ENCODE results near the gene RPL13.

The RPL13 gene

GRCh38 chr16:89596061-89596689 lies 35.7 kb downstream of the RPL13 start:
- in situ Hi-C loops (cut with MboI; ENCODE audit: low sequenced_read_pairs) = no loop called here

DNA sequence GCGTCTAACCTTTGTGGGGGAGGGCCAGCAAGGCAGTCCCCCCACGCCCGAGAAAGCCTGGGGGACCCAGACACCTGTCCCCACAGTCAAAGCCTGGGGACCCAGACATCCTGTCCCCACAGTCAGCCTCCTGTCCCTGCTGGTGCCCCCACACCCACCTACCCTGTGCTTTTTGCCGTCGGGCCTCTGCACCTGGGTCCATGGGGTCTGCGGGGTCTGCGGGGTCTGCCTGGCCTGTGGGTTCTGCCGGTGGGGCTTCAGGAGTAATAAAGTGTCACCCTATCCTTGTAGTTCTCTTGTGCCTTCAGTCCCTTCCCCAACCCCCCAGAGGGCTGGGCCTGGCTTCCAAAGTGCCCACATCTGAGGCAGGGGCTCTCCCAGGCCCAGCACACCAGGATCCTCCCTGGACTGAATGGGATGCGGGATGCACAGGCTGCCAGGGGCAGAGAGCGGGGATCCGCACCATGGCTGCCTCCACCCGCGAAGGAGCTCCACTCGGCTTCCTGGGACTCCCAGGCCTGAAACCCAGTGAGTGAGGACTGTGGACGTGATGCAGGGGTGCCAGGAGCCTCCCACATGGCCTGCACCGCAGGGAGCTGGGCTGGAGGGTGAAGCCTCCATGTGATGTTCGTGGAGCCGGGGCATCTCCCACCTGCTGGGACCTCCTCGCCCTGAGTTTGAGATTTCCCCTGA lies 36.6 kb downstream of the RPL13 start:
- in situ Hi-C loops (cut with MboI; ENCODE audit: low sequenced_read_pairs) = no loop called here

- in situ Hi-C loops (cut with MboI; ENCODE audit: low sequenced_read_pairs) = no loop called here
Observed at GRCh38 chr16:89598199-89598598, 37.7 kb downstream of the RPL13 start.

DNA sequence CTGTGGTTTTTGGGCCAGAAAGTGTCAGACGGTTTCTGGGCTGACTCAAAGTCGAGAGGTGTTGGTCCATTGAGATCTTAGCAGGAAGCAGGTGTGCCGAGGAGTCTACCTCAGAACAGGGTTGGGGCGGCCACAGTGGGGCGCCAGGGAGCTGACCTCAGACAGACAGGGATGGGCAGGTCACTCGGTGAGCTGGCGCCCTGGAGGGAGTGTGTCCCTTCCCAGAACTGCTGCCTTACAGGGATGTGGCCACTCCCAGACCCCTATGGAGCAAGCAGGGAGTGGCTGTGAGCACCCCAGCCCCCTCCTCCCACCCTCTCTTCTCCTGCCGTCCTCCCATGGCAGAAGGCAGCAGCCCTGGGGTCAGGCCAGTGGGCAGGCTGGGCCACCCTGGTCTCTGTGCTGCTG lies 39.0 kb downstream of the RPL13 start:
- in situ Hi-C loops (cut with MboI; ENCODE audit: low sequenced_read_pairs) = no loop called here

DNA sequence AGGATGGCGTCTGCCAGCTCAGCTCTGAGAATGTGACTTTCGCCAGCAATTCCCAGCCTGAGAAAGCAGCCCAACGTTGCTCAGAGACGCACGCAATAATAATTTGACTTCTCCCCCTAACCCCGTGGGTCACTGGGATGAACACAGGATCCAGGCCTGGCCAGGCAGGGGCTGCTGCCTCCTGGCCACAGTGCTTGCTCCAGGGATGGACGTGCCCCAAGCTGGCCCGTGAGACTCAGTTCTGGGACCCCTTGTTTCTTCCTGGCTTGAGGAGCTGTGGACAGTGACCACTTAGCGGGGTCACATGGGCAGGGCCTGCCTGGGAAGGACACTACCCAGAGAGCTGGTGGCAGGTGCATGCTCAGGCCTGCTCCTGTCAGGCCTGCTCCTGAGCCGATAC lies 39.4 kb downstream of the RPL13 start:
- in situ Hi-C loops (cut with MboI; ENCODE audit: low sequenced_read_pairs) = no loop called here

DNA sequence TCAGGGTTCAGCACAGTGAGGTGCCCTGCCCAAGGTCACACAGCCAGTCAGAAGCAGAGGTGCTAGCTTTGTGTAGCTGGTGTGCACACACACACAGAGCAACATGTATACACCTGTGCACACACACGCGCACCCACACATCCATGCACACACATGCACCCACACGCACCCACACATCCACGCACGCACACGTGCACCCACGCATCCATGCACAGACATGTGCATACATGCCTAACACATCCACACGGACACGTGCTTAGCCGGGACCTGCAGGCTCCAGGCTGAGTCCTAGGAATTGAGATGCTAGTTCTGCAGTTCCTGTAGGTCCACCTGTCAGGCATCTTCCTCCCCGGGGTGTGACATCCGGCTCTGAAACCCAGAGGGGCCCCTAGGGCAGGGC lies 39.9 kb downstream of the RPL13 start:
- in situ Hi-C loops (cut with MboI; ENCODE audit: low sequenced_read_pairs) = no loop called here

- in situ Hi-C loops (cut with MboI; ENCODE audit: low sequenced_read_pairs) = no loop called here
Observed at GRCh38 chr16:89600956-89601355, 40.5 kb downstream of the RPL13 start.

GRCh38 chr16:89601906-89602272 lies 41.4 kb downstream of the RPL13 start:
- in situ Hi-C loops (cut with MboI; ENCODE audit: low sequenced_read_pairs) = no loop called here

GRCh38 chr16:89602273-89602951 lies 41.9 kb downstream of the RPL13 start:
- in situ Hi-C loops (cut with MboI; ENCODE audit: low sequenced_read_pairs) = no loop called here

- in situ Hi-C loops (cut with MboI; ENCODE audit: low sequenced_read_pairs) = no loop called here
Observed at GRCh38 chr16:89602952-89603590, 42.6 kb downstream of the RPL13 start.

DNA sequence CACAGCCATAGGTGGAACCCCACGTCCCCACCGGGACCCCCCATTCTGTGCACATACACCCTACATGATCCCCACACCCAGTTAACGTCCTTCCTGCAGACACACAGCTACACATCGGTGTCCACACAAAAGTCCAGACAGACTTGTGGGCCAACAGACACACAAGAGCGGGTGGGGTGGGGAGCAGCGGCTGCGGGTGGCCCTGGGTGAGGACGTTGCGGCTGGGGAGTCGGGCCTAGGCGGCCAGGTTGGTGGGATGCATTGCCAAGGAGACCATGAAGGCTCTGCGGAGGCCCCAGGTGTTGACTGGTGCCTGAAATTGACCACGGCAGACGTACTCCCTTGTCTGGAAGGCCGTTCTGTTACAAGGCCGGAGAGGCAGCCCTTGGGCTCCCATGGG lies 44.3 kb downstream of the RPL13 start:
- in situ Hi-C loops (cut with MboI; ENCODE audit: low sequenced_read_pairs) = no loop called here

DNA sequence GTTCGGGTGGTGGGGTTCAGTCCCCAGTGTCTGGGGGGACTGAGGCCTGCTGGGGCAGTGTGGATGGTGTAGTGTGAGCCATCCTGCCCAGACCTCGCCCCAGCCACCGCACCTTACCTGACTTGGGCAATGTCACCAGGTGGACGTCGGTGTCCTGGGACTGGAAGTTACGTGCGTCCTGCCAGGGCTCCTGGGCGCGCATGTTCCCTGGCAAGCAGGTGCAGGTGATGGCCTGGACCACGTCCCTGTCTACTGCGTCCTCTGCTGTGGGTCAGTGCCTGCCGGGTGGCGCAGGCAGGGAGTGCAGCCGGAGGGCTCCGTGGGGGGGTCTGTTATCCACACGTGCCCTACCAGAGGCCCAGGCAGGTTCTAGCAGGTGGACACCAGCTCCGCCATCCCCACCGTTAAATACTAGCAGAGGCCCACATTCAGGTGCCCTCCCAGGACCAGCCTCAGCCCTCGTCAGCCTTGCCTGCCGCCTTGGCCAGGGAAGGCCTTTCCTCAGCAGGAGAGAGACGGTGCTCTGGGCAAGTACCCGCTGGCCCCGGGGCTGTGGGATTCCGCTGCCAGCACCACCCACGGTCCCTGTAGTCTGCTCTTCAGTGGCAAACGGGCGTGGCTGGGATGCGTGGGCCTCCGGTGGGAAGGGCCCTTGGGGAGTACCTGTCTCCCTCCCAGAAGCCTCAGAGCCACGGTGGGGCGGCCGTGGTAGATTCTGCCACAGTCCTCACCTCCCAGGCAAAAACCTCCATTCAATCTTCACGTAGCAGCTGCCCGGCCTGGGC lies 44.9 kb downstream of the RPL13 start:
- in situ Hi-C loops (cut with MboI; ENCODE audit: low sequenced_read_pairs) = no loop called here

DNA sequence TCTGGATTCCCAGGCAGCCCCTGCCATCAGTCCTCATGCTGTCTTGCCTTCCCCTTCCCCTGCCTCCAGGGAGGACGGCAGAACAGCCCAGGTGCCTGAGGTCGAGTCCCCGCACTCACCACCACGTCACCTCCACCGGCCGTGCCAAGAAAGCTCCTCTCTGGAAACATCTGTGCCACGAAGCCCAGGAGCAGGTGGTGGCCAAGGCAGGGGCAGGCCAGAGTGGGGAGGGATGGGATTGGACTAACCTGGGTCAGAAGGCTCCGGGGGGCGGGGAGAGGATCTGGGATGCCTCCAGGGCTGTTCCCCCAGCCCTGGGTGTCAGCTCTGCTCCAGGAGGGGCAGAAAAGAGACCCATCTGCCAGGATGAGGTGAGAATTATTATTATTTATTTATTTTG lies 45.5 kb downstream of the RPL13 start:
- in situ Hi-C loops (cut with MboI; ENCODE audit: low sequenced_read_pairs) = no loop called here

GRCh38 chr16:89607453-89607852 lies 47.0 kb downstream of the RPL13 start:
- in situ Hi-C loops (cut with MboI; ENCODE audit: low sequenced_read_pairs) = no loop called here

DNA sequence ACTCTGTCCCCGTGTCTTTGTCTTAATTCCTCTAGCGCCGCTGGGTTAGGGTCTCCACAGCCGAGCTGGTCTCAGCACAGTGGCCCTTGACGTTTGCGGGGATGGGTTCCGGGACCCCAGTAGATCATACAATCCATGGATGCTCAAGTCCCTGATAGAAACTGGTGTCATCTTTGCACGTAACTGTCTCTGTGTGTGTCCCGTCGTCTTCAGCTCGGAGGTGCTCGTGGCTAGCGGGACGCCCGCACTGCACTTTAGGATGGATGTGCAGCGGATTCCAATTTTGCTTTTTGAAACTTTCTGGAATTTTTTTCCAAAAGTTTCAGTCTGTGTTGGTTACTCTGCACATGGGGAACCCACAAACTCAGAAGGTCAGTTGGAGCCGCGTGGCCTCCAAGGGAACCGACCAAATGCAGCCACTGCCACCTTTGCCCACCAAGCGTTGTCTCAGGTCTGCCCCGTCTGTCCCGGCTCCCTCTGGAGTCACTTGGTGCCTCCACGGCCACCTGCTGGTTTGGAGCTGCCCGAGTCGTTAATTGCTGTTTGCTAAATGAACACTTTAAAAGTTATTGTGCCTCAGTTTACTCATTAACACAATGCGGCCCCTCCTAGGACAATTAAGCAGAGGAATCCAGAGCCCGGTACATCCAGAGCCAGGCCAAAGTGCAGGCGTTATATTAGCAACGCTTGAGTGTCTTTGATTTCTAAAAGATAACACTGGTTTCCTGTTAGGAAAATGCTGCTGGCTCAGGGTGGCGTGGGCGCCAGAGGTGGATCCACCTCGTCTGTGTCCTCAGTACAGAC lies 47.7 kb downstream of the RPL13 start:
- in situ Hi-C loops (cut with MboI; ENCODE audit: low sequenced_read_pairs) = no loop called here

GRCh38 chr16:89610108-89610453 lies 49.6 kb downstream of the RPL13 start:
- in situ Hi-C loops (cut with MboI; ENCODE audit: low sequenced_read_pairs) = no loop called here

DNA sequence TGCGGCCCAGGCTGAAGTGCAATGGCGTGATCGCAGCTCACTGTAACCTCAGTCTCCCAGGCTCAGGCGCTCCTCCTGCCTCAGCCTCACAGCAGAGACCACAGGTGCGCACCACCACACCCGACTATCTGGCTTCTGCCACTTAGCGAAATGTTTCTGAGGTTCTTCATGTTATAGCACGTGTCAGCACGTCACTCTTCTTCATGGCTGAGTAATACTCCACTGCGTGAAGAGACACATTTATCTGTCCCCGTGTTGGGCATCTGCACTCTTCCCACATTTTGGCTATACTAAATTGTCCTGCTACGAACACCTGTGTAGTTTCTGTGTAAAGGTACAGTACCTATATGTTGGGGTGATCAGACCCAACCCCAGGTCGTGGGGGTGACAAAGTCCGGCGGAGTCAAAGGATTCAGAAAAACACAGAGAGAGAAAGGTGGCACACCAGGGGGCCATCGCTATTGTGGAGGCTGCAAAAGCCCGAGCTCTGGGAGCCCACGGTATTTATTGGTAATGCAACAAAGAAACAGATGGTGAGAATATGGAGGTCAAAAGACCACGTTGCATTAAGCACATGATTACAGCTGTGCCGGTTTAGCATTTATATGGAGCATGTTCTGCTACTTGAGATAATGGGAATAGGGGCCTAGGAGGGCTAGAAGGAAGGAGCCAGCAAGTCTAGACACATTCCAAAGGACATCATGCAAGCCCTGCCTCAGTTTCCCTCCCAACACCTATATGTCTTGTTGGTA lies 52.1 kb downstream of the RPL13 start:
- in situ Hi-C loops (cut with MboI; ENCODE audit: low sequenced_read_pairs) = no loop called here

DNA sequence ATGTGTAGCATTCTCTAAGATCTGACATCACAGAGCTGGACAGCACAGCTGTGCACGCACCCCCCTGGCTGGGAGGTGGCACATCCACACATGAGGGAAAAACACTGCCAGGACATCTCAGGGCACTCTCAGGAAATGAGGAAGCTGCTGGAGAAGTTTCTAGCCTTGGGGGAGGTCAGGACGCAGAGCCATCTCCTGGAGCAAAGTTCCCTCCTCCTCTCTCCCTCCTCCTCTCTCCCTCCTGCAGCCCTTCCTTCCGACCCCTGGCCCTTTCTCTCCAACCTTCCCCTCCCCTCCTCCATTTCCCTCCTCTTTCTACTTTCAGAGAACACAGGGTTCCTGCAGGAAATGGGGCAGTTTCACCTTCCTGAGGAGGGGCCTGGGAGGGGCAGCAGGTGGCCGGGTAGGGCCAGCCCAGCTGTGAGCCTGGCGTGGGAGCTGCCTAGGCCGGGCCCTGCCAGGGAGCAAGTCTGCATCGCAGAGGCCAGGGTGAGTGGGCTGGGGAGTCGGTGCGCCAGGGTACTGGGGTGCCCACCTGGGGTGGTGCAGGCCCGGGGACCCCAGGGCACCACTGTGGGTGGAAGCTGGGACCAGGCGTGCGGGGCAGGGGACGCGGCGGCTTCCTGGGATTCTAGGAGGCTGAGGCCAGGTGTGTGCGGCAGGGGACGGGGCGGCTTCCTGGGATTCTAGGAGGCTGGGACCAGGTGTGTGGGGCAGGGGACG lies 52.9 kb downstream of the RPL13 start, which contains the start of gene DPEP1:
DPEP1 (plus strand) TSS at position 412 of the 723 bp plus-strand sequence. CDS start 16,769 bp downstream, outside the sequence.
- in situ Hi-C loops (cut with MboI; ENCODE audit: low sequenced_read_pairs) = no loop called here

GRCh38 chr16:89613954-89614459 lies 53.5 kb downstream of the RPL13 start:
- in situ Hi-C loops (cut with MboI; ENCODE audit: low sequenced_read_pairs) = no loop called here
